Measurements from ENCODE around the gene DNER.

The DNER gene

GRCh38 chr2:229416116-229416694 lies 298.1 kb downstream of the DNER start:
- H3K36me3 ChIP-seq (ENCODE audit: control insufficient read depth, insufficient read depth, low read length), result no peaks in the 10 kb centered on the region
- TF ChIP-seq CTCF (IDR thresholded peaks at IDR 0.05; ENCODE audit: insufficient read depth, low read length, poor library complexity, severe bottlenecking), result no peak
- H3K4me3 ChIP-seq (replicated peaks; ENCODE audit: low read depth, low read length), result no peak overlapping the region
- H3K27me3 ChIP-seq (replicated peaks; ENCODE audit: control insufficient read depth, insufficient read depth, low read length), result no peaks in the 10 kb centered on the region; the same call in 1 of the 2 replicates
- no peak for DNase-seq (ENCODE audit: extremely low read depth, insufficient read length)

- no peak overlapping the region for H3K4me3 ChIP-seq (replicated peaks; ENCODE audit: low read depth, low read length)
- no peaks in the 10 kb centered on the region; the same call in 1 of the 2 replicates for H3K27me3 ChIP-seq (replicated peaks; ENCODE audit: control insufficient read depth, insufficient read depth, low read length)
- no peak for TF ChIP-seq CTCF (IDR thresholded peaks at IDR 0.05; ENCODE audit: insufficient read depth, low read length, poor library complexity, severe bottlenecking)
- DNase-seq (ENCODE audit: extremely low read depth, insufficient read length), result no peak
- H3K36me3 ChIP-seq (ENCODE audit: control insufficient read depth, insufficient read depth, low read length), result no peaks in the 10 kb centered on the region
Observed at GRCh38 chr2:229414631-229415030, 299.7 kb downstream of the DNER start.

GRCh38 chr2:229412686-229413085 lies 301.7 kb downstream of the DNER start:
- no peak for TF ChIP-seq CTCF (IDR thresholded peaks at IDR 0.05; ENCODE audit: insufficient read depth, low read length, poor library complexity, severe bottlenecking)
- no peaks in the 10 kb centered on the region for H3K36me3 ChIP-seq (ENCODE audit: control insufficient read depth, insufficient read depth, low read length)
- H3K4me3 ChIP-seq (replicated peaks; ENCODE audit: low read depth, low read length), result no peak overlapping the region
- H3K27me3 ChIP-seq (replicated peaks; ENCODE audit: control insufficient read depth, insufficient read depth, low read length), result no peaks in the 10 kb centered on the region; the same call in 1 of the 2 replicates
- DNase-seq (ENCODE audit: extremely low read depth, insufficient read length), result no peak

- DNase-seq (ENCODE audit: extremely low read depth, insufficient read length), result no peak
- Histone ChIP-seq H3K27me3 (replicated peaks; ENCODE audit: control insufficient read depth, insufficient read depth, low read length) (no peaks in the 10 kb centered on the region), H3K36me3 (ENCODE audit: control insufficient read depth, insufficient read depth, low read length) (no peaks in the 10 kb centered on the region), H3K4me3 (replicated peaks; ENCODE audit: low read depth, low read length) (no peak overlapping the region)
- no peak for TF ChIP-seq CTCF (IDR thresholded peaks at IDR 0.05; ENCODE audit: insufficient read depth, low read length, poor library complexity, severe bottlenecking)
Observed at GRCh38 chr2:229410946-229411345, 303.4 kb downstream of the DNER start.

GRCh38 chr2:229410264-229410663 lies 304.1 kb downstream of the DNER start:
- Histone ChIP-seq H3K36me3 (ENCODE audit: control insufficient read depth, insufficient read depth, low read length) (no peaks in the 10 kb centered on the region), H3K4me3 (replicated peaks; ENCODE audit: low read depth, low read length) (no peak overlapping the region), H3K27me3 (replicated peaks; ENCODE audit: control insufficient read depth, insufficient read depth, low read length) (no peaks in the 10 kb centered on the region)
- TF ChIP-seq CTCF (IDR thresholded peaks at IDR 0.05; ENCODE audit: insufficient read depth, low read length, poor library complexity, severe bottlenecking), result no peak
- DNase-seq (ENCODE audit: extremely low read depth, insufficient read length), result no peak

GRCh38 chr2:229409751-229410181 lies 304.6 kb downstream of the DNER start:
- Histone ChIP-seq H3K36me3 (ENCODE audit: control insufficient read depth, insufficient read depth, low read length) (no peaks in the 10 kb centered on the region), H3K4me3 (replicated peaks; ENCODE audit: low read depth, low read length) (no peak overlapping the region), H3K27me3 (replicated peaks; ENCODE audit: control insufficient read depth, insufficient read depth, low read length) (no peaks in the 10 kb centered on the region)
- no peak for TF ChIP-seq CTCF (IDR thresholded peaks at IDR 0.05; ENCODE audit: insufficient read depth, low read length, poor library complexity, severe bottlenecking)
- DNase-seq (ENCODE audit: extremely low read depth, insufficient read length), result no peak

Measured in GM06990 (cell line).